Stimulated activated CD8-positive, alpha-beta memory T cell treated with anti-CD3 and anti-CD28 coated beads, Interleukin-12 subunit alpha, Interleukin-12 subunit beta, amount 100 ng/mL, for 4 hours (primary cell): ENCODE results near the gene ABCC4.
"Not testable (repeated sequence)": the region's sequence is repeated elsewhere in the genome, so short reads cannot be mapped to it uniquely, and the experiment has no call there.

Source experiments
- DNase-seq: peaks from one replicate; pipeline ENCODE4 v3.0.0-alpha.2; 2020; ENCODE audit warnings: low read depth

The ABCC4 gene

GRCh38 chr13:95298169-95298965, 2.9 kb downstream of the ABCC4 start:
- DNase-seq = no peak

- DNase-seq = no peak
These were observed 4.8 kb downstream of the ABCC4 start for GRCh38 chr13:95296326-95296925.

- no peak for DNase-seq
These were observed 6.2 kb downstream of the ABCC4 start for GRCh38 chr13:95295026-95295425.

- DNase-seq = no peak
These were observed 8.6 kb downstream of the ABCC4 start for GRCh38 chr13:95292622-95293021.

GRCh38 chr13:95289901-95290300, 11.3 kb downstream of the ABCC4 start:
- not testable (repeated sequence) for DNase-seq

GRCh38 chr13:95289020-95289444, 12.2 kb downstream of the ABCC4 start:
- DNase-seq = no peak

- no peak for DNase-seq
These were observed 16.8 kb downstream of the ABCC4 start for GRCh38 chr13:95284436-95284835.

GRCh38 chr13:95279016-95279415, 22.2 kb downstream of the ABCC4 start:
- no peak for DNase-seq

- DNase-seq = no peak
These were observed 25.2 kb downstream of the ABCC4 start for GRCh38 chr13:95276037-95276505.

- DNase-seq = no peak
These were observed 25.8 kb downstream of the ABCC4 start for GRCh38 chr13:95275322-95276036.

- DNase-seq = not testable (repeated sequence)
These were observed 27.6 kb downstream of the ABCC4 start for GRCh38 chr13:95273592-95274132.

- not testable (repeated sequence) for DNase-seq
These were observed 29.2 kb downstream of the ABCC4 start for GRCh38 chr13:95272076-95272475.

- no peak for DNase-seq
These were observed 31.5 kb downstream of the ABCC4 start for GRCh38 chr13:95269756-95270155.

GRCh38 chr13:95268343-95269065, 32.7 kb downstream of the ABCC4 start:
- DNase-seq = not testable (repeated sequence)

- no peak for DNase-seq
These were observed 33.4 kb downstream of the ABCC4 start for GRCh38 chr13:95267662-95268342.

GRCh38 chr13:95264225-95264624, 37.0 kb downstream of the ABCC4 start:
- DNase-seq = no peak

- no peak for DNase-seq
These were observed 38.3 kb downstream of the ABCC4 start for GRCh38 chr13:95262837-95263384.

- no peak for DNase-seq
These were observed 39.3 kb downstream of the ABCC4 start for GRCh38 chr13:95261956-95262355.

- no peak for DNase-seq
These were observed 41.2 kb downstream of the ABCC4 start for GRCh38 chr13:95260031-95260525.

GRCh38 chr13:95258619-95259194, 42.5 kb downstream of the ABCC4 start:
- DNase-seq = no peak
